ENCODE measurements around the gene PANK4.

DNA sequence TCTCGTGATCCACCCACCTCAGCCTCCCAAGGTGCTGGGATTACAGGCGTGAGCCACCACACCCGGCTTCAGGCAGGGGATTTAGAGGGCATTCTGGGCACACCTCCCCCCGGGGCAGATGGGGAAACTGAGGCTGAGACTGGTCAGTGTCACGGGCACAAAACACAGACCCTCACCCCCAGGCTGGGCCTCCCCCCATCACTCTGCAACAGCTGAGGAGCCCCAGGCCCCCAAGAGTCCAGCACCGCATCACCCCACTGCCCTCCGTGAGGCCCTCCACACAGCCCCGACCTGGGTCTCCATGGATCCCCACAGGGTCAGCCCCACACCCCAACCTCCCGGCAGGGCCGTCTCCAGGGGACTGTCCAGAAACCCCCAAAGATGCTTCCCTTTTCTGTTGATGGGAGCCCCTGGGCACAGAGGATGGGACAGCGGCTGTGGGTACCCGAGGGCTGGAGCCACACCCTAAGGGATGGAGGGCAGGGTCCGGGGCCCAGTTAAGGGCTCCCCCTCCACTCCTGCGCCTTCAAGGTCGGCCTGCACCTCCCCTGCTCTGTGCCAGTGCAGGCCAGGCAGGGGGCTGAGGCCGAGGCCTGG, 40.8 kb upstream of the PANK4 start:
- TF ChIP-seq, protein P1, sequence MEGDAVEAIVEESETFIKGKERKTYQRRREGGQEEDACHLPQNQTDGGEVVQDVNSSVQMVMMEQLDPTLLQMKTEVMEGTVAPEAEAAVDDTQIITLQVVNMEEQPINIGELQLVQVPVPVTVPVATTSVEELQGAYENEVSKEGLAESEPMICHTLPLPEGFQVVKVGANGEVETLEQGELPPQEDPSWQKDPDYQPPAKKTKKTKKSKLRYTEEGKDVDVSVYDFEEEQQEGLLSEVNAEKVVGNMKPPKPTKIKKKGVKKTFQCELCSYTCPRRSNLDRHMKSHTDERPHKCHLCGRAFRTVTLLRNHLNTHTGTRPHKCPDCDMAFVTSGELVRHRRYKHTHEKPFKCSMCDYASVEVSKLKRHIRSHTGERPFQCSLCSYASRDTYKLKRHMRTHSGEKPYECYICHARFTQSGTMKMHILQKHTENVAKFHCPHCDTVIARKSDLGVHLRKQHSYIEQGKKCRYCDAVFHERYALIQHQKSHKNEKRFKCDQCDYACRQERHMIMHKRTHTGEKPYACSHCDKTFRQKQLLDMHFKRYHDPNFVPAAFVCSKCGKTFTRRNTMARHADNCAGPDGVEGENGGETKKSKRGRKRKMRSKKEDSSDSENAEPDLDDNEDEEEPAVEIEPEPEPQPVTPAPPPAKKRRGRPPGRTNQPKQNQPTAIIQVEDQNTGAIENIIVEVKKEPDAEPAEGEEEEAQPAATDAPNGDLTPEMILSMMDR (IDR thresholded peaks at IDR 0.05) = no peak
- no peak for TF ChIP-seq POLR2A (IDR thresholded peaks at IDR 0.05)

Measured in Peyer's patch (tissue), 4 donors.